ENCODE measurements around the gene ZNF536. TPM values are rescaled to one million over a fixed set of nuclear protein-coding genes. Genes with fewer than 3 reads are reported as not detected.

The ZNF536 gene
- total RNA-seq, 2 donors from 2014 or later, result not detected

DNA sequence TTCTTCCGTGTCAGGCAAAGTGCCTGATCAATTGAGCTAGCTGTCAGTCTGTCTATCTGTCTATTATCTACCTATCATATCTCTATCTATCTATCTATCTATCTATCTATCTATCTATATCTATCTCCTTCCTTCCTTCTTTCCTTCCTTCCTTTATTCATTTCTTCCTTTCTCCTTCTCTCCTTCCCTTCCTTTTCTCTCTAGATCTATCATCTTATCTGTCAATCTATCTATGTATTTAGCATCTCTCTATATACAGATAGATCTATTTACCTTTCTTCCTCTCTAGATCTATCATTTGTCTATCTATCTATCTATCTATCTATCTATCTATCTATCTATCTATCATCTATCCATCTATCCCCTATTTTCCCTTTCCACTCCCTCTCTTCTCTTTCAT, 5.9 kb upstream of the ZNF536 start:
- ATAC-seq (replicated peaks), result no peak
- Mint-ChIP-seq H3K4me3 (no peak overlapping the region), H3K4me1 (no peaks in the 10 kb centered on the region), H3K27ac (no peak overlapping the region), H3K9me3 (no peaks in the 10 kb centered on the region), H3K36me3 (ENCODE audit: low read depth) (no peaks in the 10 kb centered on the region), H3K27me3 (peaks cover 14% of the 10 kb centered on the region)

DNA sequence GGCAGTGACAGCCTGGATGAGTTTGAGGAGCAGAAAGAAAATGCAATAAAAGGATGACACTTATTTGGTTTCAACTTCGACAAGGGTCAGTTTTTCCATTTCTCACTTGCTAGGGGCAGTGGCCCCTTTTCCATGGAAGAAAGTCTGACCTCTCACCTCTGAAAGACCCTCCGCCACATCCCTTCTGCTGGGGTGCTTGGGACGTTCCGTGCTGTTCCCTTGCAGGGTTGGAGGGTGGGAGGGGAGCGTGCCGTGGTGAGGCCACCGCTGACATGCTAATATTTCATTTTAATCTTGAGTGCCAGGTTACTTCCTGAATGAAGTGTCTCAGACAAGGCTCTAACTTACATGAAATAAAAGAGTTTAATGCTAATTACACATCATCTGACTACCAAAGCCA, 5.2 kb upstream of the ZNF536 start:
- Mint-ChIP-seq H3K4me3 (no peak overlapping the region), H3K9me3 (no peaks in the 10 kb centered on the region), H3K36me3 (ENCODE audit: low read depth) (no peaks in the 10 kb centered on the region), H3K4me1 (no peaks in the 10 kb centered on the region), H3K27ac (no peak overlapping the region), H3K27me3 (peaks cover 13% of the 10 kb centered on the region)
- ATAC-seq (replicated peaks), result no peak

DNA sequence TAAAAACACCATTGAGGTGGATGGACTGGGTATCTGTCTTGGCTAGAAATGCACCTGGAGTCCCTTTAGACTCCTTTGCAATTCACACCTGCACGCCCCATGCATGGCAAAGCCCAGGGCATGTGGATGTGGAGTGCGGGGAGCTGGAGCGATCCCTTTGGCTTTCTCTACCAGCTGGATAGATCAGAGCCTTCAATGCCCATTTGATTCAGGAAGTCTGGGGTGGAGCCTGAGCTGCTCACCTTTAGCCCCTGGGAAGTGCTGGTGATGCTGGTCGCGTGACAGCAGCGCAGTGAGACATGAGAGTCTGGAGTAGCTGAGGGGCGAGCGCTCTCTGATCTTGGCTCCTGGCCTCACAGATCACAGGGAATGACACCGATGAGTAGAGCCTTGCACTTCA, 4.8 kb upstream of the ZNF536 start:
- Mint-ChIP-seq H3K27ac (no peak overlapping the region), H3K9me3 (no peaks in the 10 kb centered on the region), H3K36me3 (ENCODE audit: low read depth) (no peaks in the 10 kb centered on the region), H3K27me3 (peaks cover 13% of the 10 kb centered on the region), H3K4me3 (no peak overlapping the region), H3K4me1 (no peaks in the 10 kb centered on the region)
- ATAC-seq (replicated peaks), result no peak

DNA sequence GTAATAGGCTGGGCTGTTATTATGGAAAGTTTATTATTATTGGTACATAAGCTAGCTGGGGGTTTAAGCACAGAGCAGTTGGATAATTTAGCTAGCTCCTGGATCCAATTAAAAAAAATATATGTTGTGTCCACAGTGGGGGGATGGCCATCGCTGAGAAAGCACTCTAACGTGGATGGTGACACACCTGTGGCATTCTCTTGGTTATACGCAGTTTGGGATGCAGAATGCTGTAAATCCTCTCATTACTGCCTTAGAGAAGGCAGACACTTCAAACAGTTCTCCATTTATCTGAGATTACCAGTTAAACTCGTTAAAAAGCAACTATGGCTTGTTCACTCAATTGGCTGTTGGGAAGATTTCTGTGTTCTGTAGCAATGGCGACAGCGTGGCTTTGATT, 2.4 kb upstream of the ZNF536 start:
- Mint-ChIP-seq H3K27ac (no peak overlapping the region), H3K4me1 (no peaks in the 10 kb centered on the region), H3K27me3 (peaks cover 23% of the 10 kb centered on the region), H3K9me3 (no peaks in the 10 kb centered on the region), H3K4me3 (no peak overlapping the region), H3K36me3 (ENCODE audit: low read depth) (no peaks in the 10 kb centered on the region)
- ATAC-seq (replicated peaks), result no peak

DNA sequence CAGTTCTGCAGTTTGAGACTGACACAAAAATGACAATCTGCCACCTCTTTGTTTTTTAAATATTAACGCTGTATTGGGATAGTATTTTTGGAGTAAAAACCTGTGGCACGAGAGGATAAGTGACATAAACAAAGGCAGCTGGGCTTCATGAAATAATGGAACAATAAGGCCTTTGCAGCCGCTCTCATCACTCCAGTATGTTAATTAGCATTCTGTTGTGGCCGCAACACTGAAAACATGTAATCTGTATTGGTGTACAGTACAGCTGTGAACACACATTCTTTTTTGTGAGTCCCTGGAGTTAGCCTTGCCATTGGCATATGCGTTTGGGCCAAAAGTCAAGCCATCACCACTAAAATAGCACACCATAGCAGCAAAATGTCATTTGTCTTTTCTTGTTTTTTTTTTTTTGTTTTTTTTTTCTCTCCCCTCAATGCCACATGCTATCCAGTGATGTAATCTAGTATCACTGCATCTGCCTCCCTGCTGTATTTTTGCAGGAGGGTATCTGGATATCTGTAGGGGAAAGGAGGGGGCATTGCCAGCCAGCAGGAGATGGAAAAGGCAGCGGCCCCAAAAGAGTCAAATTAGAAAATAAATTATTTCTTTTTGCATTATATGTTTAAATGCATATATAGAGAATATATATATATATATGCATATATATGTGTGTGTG, 885 bp upstream of the ZNF536 start:
- H3K36me3 Mint-ChIP-seq (ENCODE audit: low read depth), result no peaks in the 10 kb centered on the region
- no peak overlapping the region for H3K27ac Mint-ChIP-seq
- peaks cover 29% of the 10 kb centered on the region for H3K27me3 Mint-ChIP-seq
- no peaks in the 10 kb centered on the region for H3K9me3 Mint-ChIP-seq
- no peak for ATAC-seq (replicated peaks)
- no peaks in the 10 kb centered on the region for H3K4me1 Mint-ChIP-seq
- H3K4me3 Mint-ChIP-seq, result no peak overlapping the region

DNA sequence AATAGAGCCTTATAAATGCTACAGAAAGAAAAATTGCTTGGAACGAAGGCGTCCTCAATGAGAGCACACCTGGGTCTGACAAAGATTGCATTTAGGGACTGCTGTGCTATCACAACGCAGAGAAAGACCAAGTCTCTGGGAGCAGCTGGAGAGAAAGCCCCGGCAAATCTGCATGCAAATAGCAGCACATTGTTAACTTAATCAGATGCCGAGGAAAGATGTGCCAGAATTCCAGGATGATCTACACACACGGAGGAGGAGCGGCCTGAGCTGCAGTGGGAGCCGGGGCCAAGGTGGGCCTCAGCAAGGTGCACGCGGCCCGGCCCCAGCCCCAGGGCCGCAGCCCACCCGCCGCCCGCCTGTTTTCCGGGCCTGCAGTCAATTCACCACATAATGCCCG, 1.4 kb downstream of the ZNF536 start:
- Mint-ChIP-seq H3K27ac (no peak overlapping the region), H3K36me3 (ENCODE audit: low read depth) (no peaks in the 10 kb centered on the region), H3K4me1 (no peaks in the 10 kb centered on the region), H3K9me3 (no peaks in the 10 kb centered on the region), H3K27me3 (peaks cover 25% of the 10 kb centered on the region), H3K4me3 (no peak overlapping the region)
- ATAC-seq (replicated peaks), result no peak

DNA sequence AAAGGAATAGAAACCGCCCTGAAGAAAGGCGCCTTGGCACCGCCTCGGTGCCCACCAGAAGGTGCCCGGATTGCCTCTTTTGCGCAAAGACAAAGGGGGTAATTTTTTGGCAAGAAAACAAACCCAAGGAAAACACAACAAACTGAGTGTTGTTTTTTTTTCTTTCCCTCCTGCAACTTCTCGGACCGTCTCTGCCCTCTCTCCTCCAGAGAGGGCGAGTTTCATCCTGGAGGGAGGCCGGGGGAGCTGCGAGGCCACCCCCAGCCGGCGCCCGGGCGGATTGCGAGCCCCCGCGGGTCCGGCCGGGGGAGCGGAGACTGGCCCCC, 2.3 kb downstream of the ZNF536 start:
- H3K27ac Mint-ChIP-seq, result no peak overlapping the region
- no peaks in the 10 kb centered on the region for H3K4me1 Mint-ChIP-seq
- no peaks in the 10 kb centered on the region for H3K36me3 Mint-ChIP-seq (ENCODE audit: low read depth)
- no peaks in the 10 kb centered on the region for H3K9me3 Mint-ChIP-seq
- peaks cover 29% of the 10 kb centered on the region for H3K27me3 Mint-ChIP-seq
- H3K4me3 Mint-ChIP-seq, result no peak overlapping the region
- no peak for ATAC-seq (replicated peaks)

DNA sequence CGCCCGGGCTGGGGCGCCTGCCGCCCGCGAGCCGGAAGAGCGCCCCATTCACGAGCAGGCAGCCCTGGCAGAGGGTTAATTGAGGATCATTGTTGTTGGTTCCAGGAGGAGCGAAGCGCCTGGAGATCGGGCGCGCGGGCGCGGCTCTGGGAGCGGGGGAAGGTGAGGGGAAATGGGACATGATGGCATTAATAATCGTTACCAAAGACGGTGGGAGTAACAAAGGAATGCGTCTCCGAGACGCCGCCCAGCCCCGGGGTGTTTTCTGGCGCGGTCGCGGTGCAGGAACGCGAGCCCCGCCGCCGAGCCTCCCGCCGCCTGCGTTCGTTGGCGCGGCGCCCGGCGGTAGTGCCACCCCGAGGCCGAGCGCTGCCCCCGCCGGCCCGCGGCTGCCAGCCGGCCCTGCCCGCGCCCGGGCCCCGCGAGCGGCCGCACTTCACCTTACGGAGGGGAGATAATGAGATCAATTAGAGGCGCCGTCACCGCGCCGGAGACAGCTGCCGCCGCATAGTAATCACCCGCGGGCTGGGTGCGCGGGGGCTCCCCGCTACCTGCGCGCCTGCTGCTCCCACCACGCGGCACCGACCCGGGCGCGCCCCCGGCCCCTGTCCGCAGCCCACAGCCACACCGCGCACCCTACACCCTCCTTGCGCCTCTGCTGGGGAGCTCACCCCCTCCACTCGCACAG, 2.8 kb downstream of the ZNF536 start:
- H3K36me3 Mint-ChIP-seq (ENCODE audit: low read depth), result no peaks in the 10 kb centered on the region
- H3K9me3 Mint-ChIP-seq, result no peaks in the 10 kb centered on the region
- no peaks in the 10 kb centered on the region for H3K4me1 Mint-ChIP-seq
- ATAC-seq (replicated peaks), result no peak
- no peak overlapping the region for H3K4me3 Mint-ChIP-seq
- H3K27me3 Mint-ChIP-seq, result peaks cover 29% of the 10 kb centered on the region
- no peak overlapping the region for H3K27ac Mint-ChIP-seq

DNA sequence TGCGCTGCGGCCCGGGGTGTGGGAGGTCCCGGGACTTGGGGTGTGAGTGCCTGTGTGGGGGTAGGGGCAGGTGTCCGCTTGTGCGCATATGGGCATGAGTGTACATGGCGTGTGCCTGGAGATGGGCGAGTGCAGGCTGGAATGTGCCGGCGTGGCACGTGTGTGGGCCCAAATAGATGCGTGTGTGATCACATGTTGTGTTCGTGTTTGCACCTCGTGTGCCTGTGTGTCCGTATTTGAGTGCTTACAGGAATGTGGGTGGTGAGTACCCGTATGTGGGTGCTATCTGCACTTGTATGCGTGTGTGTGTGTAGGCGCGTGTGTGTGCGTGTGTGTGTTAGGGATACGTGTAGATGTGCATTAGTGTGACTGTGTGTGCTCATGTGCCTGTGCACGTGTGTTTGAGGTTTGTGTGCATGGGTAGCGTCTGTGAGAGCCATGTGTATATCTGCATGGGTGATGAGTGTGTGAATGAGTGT, 3.4 kb downstream of the ZNF536 start:
- Mint-ChIP-seq H3K27me3 (peaks cover 29% of the 10 kb centered on the region), H3K36me3 (ENCODE audit: low read depth) (no peaks in the 10 kb centered on the region), H3K9me3 (no peaks in the 10 kb centered on the region), H3K27ac (no peak overlapping the region), H3K4me1 (no peaks in the 10 kb centered on the region), H3K4me3 (no peak overlapping the region)
- no peak for ATAC-seq (replicated peaks)

DNA sequence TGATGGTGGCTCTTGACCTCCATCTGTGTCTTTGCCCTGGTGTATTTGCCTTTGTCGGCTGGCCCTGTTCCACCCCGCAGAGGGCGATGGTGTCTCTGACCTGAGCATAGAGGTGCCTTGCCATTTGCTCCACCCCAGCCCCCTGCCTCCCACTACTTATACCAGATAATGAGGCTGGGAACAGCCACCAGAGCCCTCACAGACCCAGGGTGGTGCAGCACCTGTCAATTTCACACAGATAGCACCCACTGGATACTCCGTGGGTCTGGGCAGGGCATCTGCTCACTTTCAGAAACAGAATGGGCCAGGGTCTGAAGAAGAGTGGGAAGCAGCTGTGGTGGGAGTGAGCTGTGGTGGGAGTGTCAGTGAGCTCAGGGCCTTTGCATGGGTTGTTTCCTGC, 4.1 kb downstream of the ZNF536 start:
- no peak for ATAC-seq (replicated peaks)
- H3K9me3 Mint-ChIP-seq, result no peaks in the 10 kb centered on the region
- H3K27me3 Mint-ChIP-seq, result peaks cover 25% of the 10 kb centered on the region
- no peak overlapping the region for H3K4me3 Mint-ChIP-seq
- H3K36me3 Mint-ChIP-seq (ENCODE audit: low read depth), result no peaks in the 10 kb centered on the region
- H3K27ac Mint-ChIP-seq, result no peak overlapping the region
- no peaks in the 10 kb centered on the region for H3K4me1 Mint-ChIP-seq

DNA sequence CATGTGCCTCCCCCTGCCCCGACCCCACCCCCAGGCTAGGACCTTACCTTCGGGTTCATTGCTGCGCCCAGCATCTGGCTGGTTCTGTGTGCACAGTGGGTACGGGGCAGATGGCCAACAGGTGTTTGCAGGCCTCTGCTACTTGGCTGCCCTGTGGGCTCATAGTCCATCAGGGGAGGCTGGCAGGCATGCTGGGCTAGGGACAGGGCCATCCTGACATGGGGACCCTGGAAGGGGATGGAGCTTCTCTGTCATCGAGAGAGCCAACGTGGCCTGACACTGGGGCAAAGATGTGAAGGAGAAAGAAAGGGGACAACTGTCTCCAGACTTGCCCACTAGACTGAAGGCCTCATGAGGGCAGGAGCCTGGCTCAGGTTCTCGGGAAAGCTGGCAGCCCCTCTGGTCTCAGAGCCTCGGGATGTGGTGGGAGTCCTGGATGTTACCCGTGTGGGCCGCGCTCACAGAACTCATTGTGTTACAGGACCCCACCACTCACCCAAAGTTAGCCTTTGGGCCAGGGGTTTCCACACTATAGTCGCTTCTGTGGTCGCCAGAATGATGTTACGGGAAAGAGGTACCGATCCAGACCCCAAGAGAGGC, 4.7 kb downstream of the ZNF536 start:
- H3K27ac Mint-ChIP-seq, result no peak overlapping the region
- no peaks in the 10 kb centered on the region for H3K4me1 Mint-ChIP-seq
- H3K36me3 Mint-ChIP-seq (ENCODE audit: low read depth), result no peaks in the 10 kb centered on the region
- H3K9me3 Mint-ChIP-seq, result no peaks in the 10 kb centered on the region
- peaks cover 28% of the 10 kb centered on the region for H3K27me3 Mint-ChIP-seq
- no peak overlapping the region for H3K4me3 Mint-ChIP-seq
- no peak for ATAC-seq (replicated peaks)

DNA sequence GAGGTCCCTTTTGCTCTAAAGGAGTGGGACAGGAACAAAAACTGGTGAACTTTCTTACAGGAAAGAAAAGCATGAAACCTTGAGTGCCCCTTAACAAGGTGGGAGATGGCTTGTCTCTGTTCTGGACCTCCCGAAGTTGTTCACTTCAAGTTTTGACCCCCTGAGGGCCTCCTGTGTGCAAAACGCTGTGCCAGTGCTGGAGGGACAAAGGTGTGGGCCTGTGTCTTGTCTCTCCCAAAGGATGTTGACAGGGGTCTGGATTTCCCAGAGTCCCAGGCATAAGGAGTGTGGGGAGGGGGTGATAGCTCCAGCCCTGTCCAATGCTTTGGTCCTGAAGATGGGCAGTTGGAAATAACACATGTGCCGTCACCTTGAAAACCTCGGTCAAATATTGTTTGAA, 6.5 kb downstream of the ZNF536 start:
- Mint-ChIP-seq H3K4me3 (no peak overlapping the region), H3K9me3 (no peaks in the 10 kb centered on the region), H3K27me3 (peaks cover 18% of the 10 kb centered on the region), H3K27ac (no peak overlapping the region), H3K36me3 (ENCODE audit: low read depth) (no peaks in the 10 kb centered on the region), H3K4me1 (no peaks in the 10 kb centered on the region)
- ATAC-seq (replicated peaks), result no peak

DNA sequence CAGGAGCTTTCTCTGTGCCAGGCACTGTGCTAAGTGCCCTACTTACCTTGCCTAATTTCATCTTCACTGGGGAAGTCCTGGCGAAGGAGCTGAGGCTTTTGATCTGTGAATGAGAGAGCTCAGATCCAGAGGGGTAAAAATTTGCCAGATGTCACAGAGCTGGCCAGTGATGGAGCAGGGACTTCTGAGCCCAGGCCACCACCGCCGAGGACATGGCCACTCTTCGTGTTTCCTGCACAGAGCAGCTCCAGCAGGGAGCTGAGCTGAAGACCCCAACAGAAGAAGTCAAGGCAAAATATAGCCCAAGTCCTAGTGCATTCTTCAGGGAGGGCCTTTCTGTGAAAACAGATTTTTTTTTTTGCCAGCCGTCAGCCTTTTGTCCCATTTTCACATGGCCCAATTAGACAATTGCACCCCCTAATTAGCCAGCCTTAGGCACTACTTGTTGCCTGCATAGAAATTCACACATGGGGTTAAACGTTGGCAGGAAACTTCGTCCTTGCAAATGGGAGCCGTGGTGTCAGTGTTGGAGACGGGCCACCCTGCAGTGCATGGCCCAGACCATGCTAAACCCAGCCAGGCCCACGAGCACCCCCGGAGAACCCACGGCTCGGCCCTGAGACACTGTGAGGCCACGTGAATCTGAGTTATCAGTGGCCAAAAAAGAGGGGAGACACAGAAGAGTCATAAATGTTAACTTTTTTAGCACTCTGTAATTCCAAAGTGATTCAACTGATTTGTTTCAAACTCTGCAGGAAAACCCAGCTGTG, 7.8 kb downstream of the ZNF536 start:
- Mint-ChIP-seq H3K4me1 (no peaks in the 10 kb centered on the region), H3K27me3 (peaks cover 18% of the 10 kb centered on the region), H3K9me3 (no peaks in the 10 kb centered on the region), H3K36me3 (ENCODE audit: low read depth) (no peaks in the 10 kb centered on the region), H3K27ac (no peak overlapping the region), H3K4me3 (no peak overlapping the region)
- ATAC-seq (replicated peaks), result no peak

DNA sequence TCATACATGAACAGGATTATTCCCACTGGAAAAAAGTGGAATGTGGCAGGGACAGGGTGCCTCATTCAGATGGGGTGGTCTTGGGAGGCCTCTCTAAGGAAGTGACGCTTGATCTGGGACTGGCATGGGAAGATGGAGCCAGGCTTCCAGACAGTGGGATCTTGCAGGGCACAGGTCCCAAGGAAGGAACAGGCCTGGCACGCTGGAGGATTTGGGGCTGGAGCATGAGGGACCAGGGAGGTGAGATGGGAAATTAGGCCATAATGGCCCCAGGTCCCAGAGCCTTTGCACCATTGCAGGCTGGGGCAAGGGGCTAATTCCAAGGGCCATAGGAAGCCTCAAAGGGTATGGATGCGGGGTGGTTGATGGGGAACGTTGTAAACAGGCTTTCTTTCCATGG, 9.2 kb downstream of the ZNF536 start:
- ATAC-seq (replicated peaks), result no peak
- Mint-ChIP-seq H3K27ac (no peak overlapping the region), H3K4me1 (no peaks in the 10 kb centered on the region), H3K4me3 (no peak overlapping the region), H3K36me3 (ENCODE audit: low read depth) (no peaks in the 10 kb centered on the region), H3K9me3 (no peaks in the 10 kb centered on the region), H3K27me3 (peaks cover 8% of the 10 kb centered on the region)

DNA sequence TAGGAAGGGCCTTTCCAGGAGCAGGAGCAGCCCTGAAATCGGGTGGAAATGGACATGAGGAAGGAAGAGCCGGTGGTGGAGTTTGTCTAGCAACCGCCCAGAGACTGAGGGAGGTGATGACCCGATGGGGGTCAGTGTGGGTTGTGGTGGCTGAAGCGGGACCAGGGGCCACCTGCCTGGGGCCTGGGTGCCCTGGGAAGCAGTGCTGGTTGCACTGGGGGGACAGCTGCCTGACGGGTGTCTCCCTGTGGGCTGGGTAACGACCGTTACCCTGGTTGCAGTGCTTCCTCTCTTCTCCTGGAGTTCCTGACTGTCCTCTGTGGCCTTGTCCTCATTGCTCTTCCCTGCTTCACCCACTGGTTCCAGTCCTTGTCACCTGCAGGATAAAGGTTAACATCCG, 13.0 kb downstream of the ZNF536 start:
- Mint-ChIP-seq H3K4me1 (no peaks in the 10 kb centered on the region), H3K27ac (no peak overlapping the region), H3K27me3 (peaks cover 12% of the 10 kb centered on the region), H3K4me3 (no peak overlapping the region), H3K36me3 (ENCODE audit: low read depth) (no peaks in the 10 kb centered on the region), H3K9me3 (no peaks in the 10 kb centered on the region)
- ATAC-seq (replicated peaks), result no peak
